ENCODE data around the gene ZNF160. TPM values are rescaled to one million over a fixed set of nuclear protein-coding genes. Genes with fewer than 3 reads are reported as not detected.
"Not testable (repeated sequence)": the region's sequence is repeated elsewhere in the genome, so short reads cannot be mapped to it uniquely, and the experiment has no call there.

ZNF160 gene
- polyA plus RNA-seq, 1 donor = 19.4 TPM

DNA sequence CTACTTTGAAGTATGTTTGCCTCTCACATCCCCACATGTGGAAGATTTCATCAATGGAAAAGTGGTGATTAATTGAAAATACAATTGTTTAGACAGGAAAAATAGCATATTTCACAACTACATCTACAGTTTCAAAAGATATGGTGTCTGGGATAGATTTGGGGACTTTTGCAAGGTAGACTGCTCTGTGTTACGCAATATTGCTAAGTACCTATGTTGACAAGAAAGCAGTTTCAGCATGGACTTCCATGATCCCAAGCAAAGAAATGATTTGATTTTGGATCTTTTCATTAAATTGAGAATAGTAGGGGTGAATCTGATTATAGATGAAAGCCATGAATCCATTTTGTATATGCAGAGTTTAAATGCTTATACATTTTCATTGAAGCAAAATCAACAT, 10.5 kb downstream of the ZNF160 start:
- no peak for DNase-seq (ENCODE audit: low read depth)

DNA sequence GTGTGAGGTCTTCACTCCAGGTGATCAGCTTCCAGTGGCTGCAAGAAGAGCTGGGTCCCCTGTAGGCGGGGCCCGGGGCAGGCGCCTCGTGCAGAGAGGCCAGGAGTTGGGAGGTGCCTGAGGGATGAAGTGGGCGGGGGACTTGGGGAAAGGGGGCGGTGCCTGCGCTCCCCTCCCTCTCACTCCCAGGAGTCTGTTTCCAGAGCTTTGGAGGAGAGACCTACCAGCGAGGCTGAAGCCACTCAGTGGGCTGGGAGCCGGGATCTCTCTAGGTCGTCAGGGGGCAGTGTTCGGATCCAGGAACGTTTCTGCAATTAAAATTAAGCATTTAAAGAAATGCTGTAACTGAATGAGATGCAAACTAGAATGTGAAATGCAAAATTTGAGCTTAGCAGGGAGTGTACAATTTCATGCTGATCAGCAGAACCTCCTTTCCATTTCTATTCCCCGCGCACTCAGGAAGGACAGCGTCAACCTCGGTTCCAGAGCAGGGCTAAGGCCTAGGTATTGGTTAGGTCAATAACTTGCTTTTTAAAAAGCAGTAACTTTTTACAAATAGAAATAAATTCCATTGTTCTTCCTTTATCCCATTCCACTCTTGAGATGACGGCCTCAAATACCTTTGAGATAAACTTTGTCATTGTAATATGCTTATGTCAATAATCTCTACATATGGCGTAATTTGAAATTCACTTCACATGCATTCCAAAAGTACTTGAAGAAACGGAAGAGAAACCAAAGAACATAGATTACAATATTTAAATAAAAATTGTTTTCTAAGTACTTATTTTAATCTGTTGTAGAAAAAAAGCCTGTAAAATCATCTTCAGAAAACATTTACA, 11.6 kb downstream of the ZNF160 start:
- no peak for DNase-seq (ENCODE audit: low read depth)

DNA sequence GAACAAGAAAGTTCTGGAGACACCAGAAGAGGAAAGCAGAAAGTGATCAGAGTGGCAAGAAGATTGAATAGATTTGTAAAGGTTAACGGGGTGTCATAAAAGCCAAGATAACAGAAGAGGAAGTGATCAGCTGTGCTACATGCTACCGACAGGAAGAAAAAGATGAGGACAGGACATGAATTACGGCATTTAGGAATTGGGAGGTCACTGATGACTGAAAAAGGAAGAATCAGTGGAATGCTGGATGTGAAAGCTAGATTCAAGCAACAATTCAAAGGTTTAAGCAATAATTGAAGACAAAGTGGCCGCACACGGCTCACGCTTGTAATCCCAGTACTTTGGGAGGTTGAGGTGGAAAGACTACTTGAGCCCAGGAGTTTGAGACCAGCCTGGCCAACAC, 15.1 kb downstream of the ZNF160 start:
- DNase-seq (ENCODE audit: low read depth) = no peak

DNA sequence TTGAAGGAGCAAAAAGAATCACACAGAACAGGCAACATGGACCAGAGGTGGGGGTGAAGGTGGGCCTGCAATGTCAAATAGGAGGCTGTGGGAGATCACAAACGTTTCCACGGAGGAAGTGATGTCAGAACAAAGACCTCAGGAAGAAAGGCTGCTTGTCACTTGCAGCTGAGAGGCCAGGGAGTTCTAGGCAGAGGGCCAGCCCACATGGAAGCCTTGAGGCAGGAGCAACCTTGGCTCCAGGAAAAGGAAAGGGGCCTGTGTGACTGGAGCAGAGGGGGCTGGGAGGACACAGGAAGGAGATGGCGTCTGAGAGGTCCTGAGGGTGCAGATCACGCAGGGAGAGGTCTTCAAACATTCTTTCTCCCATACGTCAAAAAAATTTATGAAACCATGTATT, 16.3 kb downstream of the ZNF160 start:
- no peak for DNase-seq (ENCODE audit: low read depth)

DNA sequence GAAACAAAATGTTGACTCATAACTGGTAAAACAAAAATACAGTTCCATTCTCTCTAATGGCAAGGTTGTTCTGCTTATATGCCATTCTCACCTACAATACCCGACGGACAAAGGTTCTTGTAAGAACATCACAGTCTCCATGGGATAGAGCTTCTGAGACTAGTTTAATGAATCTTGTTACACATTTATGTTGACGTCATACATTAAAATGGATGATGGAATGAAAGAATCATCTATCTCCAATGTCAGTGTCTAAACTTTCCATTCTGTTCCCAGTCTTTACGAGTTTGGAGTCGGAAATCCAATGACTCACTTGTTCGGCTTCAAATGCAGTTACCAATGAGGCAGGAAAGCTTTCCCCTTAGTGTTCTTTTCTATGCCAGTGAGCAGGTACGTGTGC, 17.7 kb downstream of the ZNF160 start:
- DNase-seq (ENCODE audit: low read depth) = no peak

DNA sequence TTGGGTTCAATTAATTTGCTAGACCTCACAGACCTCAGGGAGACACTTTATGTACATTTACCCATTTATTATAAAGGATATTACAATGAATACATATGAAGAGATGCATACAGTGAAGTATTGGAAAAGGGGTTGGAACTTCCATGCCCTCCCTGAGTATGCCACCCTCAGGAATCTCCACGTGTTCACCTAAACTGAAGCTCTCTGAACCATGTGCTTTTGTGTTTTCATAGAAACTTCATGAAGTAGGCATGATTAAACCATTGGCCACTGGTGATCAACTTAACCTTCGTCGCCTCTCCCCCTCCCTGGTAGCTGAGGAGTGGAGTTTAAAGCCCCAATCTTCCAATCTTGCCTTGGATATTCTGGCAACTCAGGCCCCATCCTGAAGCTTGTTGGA, 20.3 kb downstream of the ZNF160 start:
- no peak for DNase-seq (ENCODE audit: low read depth)

DNA sequence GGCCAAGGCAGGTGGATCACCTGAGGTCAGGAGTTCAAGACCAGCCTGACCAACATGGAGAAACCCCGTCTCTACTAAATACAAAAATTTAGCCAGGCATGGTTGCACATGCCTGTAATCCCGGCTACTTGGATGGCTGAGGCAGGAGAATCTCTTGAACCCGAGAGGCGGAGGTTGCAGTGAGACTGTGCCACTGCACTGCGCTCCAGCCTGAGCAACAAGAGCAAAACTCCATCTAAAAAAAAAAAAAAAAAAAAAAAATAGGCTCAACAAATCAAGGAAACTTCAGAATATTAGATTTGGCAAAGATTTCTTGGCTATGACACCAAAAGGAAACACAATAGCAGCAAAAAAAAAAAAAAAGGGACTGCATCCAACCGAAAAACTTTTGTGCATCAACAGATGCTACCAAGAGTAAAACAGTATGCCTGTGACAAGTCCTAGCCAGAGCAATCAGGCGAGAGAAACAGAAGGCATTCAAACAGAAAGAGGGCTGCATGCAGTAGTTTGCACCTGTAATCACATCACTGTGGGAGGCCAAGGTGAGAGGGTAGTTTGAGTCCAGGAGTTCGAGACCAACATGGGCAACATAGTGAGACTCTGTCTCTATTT, 23.8 kb downstream of the ZNF160 start:
- DNase-seq (ENCODE audit: low read depth) = no peak

DNA sequence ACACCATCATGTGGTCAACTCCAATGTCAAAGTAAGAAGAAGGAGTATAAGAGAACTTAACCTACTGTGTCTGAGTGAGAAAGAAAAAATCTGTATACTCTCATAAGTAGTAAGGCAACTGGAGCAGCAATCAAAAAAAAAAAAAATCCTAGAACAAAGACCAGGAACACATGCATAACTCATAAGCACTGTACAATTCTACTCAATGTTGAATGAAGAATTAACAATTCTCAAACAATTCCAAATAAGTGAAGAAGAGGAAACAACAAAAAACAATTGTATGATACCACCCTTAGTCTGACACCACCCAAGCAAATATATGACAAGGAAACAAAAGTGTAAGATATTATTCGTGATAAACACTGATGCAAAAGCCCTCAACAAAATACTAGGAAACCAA, 24.6 kb downstream of the ZNF160 start:
- DNase-seq (ENCODE audit: low read depth) = no peak

DNA sequence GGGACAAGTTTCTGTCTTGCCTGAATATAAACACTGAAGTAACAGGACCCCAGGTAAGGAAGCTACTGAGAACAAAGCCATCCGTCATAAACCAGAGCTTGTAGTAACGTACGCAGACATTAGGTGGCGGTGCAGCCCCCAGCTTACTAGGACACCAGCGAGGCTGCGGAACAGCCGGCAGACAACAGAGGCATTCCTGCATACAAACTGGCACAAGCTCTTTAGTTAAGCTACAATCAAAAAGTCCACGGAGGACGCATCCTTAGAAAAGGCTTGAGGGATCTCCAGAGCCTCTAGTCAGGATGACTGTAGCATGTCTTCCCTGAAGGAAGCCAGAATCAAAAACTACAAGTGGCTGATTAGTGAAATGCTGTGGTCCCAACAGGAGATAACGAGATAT, 26.2 kb downstream of the ZNF160 start:
- no peak for DNase-seq (ENCODE audit: low read depth)

DNA sequence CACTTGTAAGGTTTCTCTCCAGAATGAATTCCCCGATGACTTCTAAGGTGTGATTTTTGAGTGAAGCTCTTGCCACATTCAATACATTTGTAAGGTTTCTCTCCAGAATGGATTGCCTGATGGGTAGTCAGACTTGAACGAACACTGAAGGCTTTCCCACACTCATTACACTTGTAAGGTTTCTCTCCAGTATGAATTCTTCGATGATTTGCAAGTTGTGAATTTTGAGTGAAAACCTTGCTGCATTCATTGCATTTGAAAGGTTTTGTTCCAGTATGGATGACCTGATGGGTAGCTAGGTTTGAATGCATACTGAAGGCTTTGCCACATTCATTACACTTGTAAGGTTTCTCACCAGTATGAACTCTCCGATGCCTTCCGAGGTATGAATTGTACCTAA, 34.4 kb downstream of the ZNF160 start:
- no peak for DNase-seq (ENCODE audit: low read depth)

DNA sequence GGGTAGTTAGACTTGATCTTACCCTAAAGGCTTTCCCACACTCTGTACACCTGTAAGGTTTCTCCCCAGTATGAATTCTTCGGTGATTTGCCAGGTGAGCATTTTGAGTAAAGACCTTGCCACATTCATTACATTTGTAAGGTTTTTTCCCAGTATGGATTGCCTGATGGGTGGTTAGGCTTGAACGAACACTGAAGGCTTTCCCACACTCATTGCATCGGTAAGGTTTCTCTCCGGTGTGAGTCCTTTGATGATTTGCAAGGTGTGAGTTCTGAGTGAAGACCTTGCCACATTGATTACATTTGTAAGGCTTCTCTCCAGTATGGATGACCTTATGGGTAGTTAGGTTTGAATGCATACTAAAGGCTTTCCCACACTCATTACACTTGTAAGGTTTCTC, 35.0 kb downstream of the ZNF160 start:
- DNase-seq (ENCODE audit: low read depth) = no peak

DNA sequence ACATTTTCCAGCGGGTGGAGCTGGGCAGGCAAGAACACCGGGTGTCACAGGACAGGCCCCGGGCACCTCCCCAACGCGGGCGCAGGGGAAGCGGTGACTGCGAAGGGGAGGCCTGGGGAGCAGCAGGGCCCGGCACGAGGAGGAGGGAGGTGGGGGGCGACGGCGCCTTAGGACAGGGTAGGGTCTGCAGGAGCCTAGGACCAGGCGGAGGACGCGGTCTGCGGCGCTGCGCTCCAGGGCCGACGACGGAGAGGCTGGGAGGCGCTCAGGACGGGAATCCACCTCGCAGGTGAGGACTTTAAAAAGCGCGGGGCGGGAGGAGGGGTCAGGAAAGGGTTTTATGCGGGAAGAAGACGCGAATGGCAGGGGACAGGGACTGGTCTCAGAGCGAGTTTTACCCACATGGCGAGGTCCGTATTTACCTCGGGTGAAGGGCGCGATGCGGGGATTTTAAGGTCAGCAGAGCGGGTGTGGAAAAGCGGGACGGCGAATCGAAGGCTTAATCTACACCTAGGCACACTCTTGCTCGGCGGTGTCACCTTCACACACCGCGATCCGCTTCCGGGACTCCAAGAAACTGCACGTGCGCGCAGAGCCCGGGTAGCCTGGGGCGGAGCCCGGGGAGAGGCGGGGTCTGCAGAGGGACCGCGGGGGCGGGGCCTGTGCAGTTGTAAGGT, 45.2 kb downstream of the ZNF160 start:
- DNase-seq (ENCODE audit: low read depth) = no peak

DNA sequence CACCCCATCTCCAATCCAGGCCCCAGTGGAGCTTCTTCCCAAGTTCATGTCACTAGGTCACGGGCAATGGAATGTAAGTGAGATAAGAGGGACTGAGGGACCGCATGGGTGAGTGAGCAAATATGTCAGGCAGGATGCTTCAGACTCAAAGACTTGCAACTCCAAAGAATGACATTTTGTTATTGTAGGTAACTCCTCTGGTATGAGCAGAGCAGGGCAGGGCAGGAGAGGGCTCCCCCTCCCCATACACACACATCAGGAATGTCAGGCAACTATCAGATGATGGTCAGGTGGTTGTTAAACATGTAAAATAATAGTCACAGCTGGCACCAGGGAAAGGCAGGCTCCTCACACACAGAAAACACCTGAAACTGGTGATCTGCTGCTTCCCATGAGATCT, 48.1 kb downstream of the ZNF160 start:
- DNase-seq (ENCODE audit: low read depth) = no peak

DNA sequence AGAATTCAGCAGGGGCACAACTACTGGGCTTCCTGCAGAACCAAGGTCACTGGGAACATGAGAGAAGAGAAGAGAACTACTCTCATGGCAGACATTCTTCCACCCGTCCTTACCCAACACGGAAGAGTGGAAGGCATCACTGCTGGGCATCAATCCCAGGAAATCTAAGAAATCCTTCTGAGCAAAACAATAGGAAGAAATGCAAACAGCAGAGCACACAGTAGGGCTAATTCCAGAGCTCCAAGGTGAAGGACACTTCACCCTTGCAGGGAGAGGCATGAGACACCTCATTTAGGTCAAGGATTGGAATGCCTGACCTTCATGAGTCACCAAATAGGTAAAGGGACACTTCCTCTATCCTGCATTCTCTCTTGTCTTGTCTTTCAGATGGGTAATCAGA, 55.8 kb downstream of the ZNF160 start:
- no peak for DNase-seq (ENCODE audit: low read depth)

DNA sequence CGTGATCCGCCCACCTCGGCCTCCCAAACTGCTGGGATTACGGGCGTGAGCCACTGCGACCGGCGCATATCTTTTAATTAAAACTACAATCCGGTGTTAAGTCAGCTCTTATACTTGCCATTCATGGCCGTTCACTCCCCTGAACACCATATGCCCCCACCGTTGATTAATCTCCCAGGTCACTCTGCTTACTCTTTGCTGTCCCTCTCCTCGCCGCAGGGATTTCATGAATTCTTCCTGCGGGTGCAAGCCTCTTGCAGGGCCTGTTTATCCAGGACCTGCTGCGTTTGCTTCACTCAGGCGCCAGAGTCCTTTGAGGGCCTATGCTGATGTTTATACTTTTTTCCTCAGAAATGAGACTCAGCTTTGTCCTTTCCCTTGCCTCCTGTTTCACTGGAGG, 57.7 kb downstream of the ZNF160 start:
- no peak for DNase-seq (ENCODE audit: low read depth)

DNA sequence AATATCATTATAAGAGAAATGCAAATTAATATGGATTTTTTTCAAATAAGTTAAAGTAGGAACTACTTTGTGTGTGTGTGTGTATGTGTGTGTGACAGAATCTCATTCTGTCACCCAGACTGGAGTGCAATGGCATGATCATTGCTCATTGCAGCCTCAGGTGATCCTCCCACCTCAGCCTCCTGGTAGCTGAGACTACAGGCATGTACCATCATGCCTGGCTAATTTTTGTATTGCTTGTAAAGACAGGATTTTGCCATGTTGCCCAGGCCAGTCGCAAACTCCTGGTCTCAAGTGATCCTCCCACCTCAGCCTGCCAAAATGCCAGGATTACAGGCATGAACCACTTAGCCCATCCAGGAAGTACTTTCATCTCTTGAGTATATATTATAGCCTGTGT, 61.9 kb downstream of the ZNF160 start:
- DNase-seq (ENCODE audit: low read depth) = no peak

DNA sequence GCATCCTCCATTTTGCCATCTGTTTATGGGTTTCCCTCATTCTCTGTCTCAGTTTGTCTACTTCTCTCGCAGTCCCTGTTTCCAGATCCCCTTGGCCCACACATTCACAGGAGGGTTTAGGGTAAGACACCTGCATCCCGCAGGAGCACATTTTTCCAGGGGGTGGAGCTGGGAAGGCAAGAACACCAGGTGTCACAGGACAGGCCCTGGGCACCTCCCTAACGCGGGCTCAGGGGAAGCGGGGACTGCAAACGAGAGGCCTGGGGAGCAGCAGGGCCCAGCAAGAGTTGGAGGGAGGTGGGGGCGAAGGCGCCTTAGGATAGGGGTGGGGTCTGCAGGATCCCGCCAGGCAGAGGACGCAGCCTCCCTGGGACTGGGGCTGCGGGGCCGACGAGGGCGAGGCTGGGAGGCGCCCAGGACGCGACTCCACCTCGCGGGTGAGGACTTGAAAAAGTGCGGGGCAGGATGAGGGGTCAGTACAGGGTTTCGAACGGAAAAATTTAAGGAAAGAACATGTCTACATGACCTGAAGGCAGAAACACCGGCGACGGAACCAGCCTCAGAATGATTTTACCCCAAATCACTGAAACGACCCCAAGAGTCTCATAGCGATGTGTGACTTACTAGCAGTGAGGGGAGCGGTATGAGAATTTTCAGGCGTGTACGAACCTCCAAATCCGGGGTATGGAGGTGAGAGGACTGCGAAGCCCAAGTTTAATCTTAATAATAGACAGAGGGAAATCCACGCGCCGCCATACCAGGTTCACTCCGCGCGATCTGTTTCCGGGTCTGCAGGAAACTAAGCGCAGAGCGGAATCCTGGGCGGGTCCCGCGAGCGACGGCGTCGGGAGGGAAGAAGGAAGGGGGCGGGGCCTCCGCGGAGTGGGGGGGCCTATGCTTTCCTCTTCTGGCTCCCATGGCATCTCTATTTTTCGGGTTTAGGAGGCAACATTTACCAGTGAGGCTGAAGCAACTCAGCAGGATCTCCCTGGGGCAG, 65.8 kb downstream of the ZNF160 start:
- no peak for DNase-seq (ENCODE audit: low read depth)

DNA sequence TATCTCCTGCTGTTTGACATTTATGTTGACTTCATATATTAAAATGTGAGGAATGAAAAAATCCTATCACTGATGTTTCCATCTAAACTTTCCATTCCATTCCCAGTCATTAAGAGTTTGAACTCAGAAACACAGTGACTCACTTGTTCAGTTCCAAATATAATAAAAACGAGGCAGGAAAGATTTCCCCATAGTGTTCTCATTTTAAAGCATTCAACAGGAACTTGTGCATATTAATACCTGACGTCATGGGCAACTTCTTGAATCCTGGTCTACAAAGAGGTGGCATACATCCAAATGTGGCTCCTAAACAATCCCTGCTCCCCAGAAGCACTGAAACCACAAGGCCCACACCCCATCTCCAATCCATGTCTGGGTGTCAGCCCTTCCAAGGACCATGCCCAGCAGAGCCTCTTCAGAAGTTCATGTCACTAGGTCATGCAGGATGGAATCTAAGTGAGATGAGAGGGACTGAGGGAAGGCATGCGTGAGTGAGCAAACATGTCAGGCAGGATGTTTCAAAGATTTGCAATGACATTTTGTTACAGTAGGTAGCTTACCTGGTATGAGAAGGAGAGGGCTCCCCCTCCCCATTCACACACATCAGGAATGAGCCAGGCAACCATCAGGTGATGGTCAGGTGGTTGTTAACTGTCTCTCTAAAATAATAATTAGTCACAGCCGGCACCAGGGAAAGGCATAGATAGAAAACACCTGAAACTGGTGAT, 68.1 kb downstream of the ZNF160 start:
- no peak for DNase-seq (ENCODE audit: low read depth)

DNA sequence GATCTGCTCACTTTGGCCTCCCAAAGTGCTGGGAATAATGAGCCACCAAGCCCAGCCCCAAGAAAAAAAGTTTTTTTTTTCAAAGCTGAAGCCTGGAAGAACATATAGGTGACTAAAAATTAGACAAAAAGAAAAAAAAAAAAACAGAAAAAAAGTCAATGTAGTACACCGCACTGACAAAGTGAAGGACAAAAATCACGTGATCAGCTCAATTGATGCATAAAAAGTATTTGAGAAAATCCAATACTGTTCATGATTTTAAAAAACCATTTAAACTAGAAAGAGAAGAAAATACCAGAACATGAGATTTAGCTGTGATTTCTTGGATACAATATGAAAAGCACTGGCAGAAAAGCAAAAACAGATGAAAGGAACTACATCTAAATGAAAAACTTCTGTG, 69.2 kb downstream of the ZNF160 start:
- DNase-seq (ENCODE audit: low read depth) = no peak

DNA sequence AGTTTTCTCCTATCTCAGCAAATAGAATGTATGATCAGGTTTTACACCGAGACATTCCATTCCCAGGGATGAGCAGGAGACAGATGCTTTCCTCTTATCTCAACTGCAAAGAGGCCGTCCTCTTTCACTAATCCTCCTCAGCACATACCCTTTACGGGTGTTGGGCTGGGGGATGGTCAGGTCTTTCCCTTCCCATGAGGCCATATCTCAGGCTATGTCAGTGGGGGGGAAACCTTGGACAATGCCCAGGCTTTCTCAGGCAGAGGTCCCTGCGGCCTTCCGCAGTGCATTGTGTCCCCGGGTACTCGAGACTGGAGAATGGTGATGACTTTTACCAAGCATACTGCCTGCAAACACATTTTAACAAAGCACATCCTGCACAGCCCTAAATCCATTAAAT, 74.9 kb downstream of the ZNF160 start:
- not testable (repeated sequence) for DNase-seq (ENCODE audit: low read depth)

DNA sequence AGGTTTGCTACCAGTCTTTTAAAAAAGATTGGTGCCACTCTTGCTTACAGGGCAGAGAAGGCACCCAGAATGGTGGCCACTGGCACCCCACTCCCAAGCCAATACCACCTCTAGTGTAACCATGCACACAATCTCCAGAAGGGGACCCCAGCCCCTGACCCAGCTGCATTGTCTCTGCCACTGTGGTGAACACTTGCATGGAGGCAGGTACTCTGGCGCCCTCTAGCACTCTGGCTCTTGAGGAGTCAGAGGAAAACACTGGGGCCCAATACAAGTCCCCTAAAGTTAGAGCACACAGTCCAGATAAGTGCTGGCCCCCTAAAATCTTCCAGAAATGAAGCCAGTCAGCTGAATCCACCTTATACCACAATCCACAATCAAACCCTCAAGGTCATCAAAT, 83.5 kb downstream of the ZNF160 start:
- no peak for DNase-seq (ENCODE audit: low read depth)

All from forelimb muscle (tissue), 1 donor.